Epithelial cell of esophagus (primary cell): ENCODE data around the gene SMOC1.

Experiments
- DNase-seq: peaks from one replicate; pipeline ENCODE4 v3.0.0; 2010; ENCODE audit warnings: low read depth
- H3K4me3 ChIP-seq: 2 replicates; pipeline ENCODE4 v1.5.1; 2011; ENCODE audit warnings: mild to moderate bottlenecking, low read length, control low read depth
- TF ChIP-seq, protein P1 (sequence below): IDR thresholded peaks from 2 replicates; pipeline ENCODE4 v1.5.1; 2011; ENCODE audit warnings: low read depth, mild to moderate bottlenecking, low read length, control low read depth, inconsistent platforms; ENCODE audit not compliant: insufficient read depth; ENCODE audit errors: missing control alignments

SMOC1 gene

GRCh38 chr14:69922198-69922597 is 43.0 kb downstream of the SMOC1 start:
- no peak overlapping the region for H3K4me3 ChIP-seq
- TF ChIP-seq, protein P1, sequence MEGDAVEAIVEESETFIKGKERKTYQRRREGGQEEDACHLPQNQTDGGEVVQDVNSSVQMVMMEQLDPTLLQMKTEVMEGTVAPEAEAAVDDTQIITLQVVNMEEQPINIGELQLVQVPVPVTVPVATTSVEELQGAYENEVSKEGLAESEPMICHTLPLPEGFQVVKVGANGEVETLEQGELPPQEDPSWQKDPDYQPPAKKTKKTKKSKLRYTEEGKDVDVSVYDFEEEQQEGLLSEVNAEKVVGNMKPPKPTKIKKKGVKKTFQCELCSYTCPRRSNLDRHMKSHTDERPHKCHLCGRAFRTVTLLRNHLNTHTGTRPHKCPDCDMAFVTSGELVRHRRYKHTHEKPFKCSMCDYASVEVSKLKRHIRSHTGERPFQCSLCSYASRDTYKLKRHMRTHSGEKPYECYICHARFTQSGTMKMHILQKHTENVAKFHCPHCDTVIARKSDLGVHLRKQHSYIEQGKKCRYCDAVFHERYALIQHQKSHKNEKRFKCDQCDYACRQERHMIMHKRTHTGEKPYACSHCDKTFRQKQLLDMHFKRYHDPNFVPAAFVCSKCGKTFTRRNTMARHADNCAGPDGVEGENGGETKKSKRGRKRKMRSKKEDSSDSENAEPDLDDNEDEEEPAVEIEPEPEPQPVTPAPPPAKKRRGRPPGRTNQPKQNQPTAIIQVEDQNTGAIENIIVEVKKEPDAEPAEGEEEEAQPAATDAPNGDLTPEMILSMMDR, result no peak

GRCh38 chr14:69924201-69924600 is 45.0 kb downstream of the SMOC1 start:
- no peak overlapping the region for H3K4me3 ChIP-seq
- DNase-seq, result no peak
- TF ChIP-seq, protein P1, result no peak

More at GRCh38 chr14:69922198-69922597, 43.0 kb downstream of the SMOC1 start:
- no peak for DNase-seq

- TF ChIP-seq, protein P1, result no peak
- H3K4me3 ChIP-seq, result no peak overlapping the region
- peak; percentile 25 for DNase-seq
These were observed 48.9 kb downstream of the SMOC1 start for GRCh38 chr14:69928111-69928523.

GRCh38 chr14:69930780-69931379 is 51.7 kb downstream of the SMOC1 start:
- no peak overlapping the region for H3K4me3 ChIP-seq
- TF ChIP-seq, protein P1, result no peak
- no peak for DNase-seq

DNA sequence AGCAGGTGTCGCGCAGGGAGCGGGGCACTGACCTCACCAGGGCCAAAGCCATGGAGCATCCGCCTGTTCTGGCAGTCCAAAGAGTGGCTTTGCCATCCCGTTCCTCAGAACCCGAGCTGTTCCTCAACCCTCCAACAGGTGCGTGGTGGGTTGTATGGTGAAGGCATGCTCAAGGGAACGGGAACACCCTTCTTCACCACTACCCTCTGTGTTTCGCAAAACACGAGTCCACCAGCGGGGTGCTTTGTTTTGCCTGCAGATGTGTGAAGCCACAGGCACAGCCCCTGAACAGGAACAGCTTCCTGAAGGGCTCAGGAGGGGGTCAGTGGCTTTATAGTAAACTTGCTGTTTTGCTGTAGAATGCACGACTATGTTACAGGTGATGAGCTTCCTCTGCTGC is 52.7 kb downstream of the SMOC1 start:
- no peak for DNase-seq
- TF ChIP-seq, protein P1, result no peak
- no peak overlapping the region for H3K4me3 ChIP-seq

DNA sequence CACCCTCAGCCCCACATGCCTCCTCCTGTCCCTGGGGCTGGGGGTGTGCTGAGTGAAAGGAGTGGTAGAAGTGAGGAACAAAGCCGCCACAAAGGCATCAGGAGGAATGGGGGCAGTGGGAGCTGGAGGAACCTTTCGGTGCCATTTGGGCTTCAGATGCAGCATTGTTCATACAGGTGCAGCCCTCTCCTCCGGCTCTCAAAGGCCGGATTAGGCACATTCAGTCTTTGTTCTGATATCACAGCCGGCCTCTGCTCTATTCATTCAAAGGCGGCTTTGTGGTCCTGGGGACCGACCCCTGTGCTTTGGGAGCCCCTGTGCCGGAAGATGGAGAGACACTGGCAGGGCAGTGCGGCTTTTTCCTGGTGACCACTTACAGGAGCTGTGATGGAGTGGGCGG is 53.2 kb downstream of the SMOC1 start:
- DNase-seq, result no peak
- no peak overlapping the region for H3K4me3 ChIP-seq
- TF ChIP-seq, protein P1, result no peak

DNA sequence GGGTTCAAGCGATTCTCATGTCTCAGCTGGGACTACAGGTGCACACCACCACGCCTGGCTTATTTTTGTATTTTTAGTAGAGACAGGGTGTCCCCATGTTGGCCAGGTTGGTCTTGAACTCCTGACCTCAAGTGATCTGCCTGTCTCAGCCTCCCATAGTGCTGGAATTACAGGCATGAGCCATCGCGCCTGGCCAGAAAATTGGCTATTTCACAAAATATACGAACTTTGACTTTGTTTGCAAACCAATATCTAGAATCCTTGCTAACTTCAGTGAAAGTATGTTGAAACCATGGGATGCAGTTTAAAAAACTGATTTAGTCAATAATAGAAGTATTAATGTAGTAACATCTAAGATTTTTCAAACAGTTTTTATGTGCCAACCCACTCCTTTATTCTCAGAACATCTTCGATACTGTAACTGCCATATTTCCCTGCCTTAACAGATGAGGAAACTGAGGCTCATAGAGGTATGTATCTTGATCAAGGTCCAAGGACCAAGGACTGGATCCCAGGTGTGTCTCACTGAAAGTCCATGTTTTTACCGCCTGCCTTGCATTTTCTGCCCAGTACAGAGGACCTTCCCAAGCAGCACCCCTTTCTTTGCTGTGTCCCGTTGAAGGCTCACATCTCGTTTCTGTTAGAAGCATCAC is 54.5 kb downstream of the SMOC1 start:
- no peak overlapping the region for H3K4me3 ChIP-seq
- TF ChIP-seq, protein P1, result no peak
- no peak for DNase-seq
